Trophoblast cell (in vitro differentiated cells and primary cell): ENCODE results near the gene PHYH.

Source experiments
- DNase-seq, 2 donors: peaks; one replicate each; pipeline ENCODE4 v3.0.0-alpha.2; 2016
- H2AFZ ChIP-seq: 2 replicates; pipeline ENCODE4 v1.6.1; 2013; ENCODE audit warnings: low read length, moderate library complexity, mild to moderate bottlenecking; ENCODE audit not compliant: insufficient read depth, poor library complexity
- H2AK5ac ChIP-seq: 2 replicates; pipeline ENCODE4 v1.6.1; 2013; ENCODE audit warnings: mild to moderate bottlenecking, low read length
- H2BK120ac ChIP-seq: 2 replicates; pipeline ENCODE4 v1.6.1; 2013; ENCODE audit warnings: low read length, mild to moderate bottlenecking, moderate library complexity; ENCODE audit not compliant: insufficient read depth, poor library complexity
- H2BK12ac ChIP-seq: 2 replicates; pipeline ENCODE4 v1.6.1; 2013; ENCODE audit warnings: mild to moderate bottlenecking, low read length, moderate library complexity
- H2BK5ac ChIP-seq: 2 replicates; pipeline ENCODE4 v1.6.1; 2013; ENCODE audit warnings: low read length, low read depth, moderate library complexity, mild to moderate bottlenecking; ENCODE audit not compliant: poor library complexity
- H3K14ac ChIP-seq: 2 replicates; pipeline ENCODE4 v1.6.1; 2013; ENCODE audit warnings: mild to moderate bottlenecking, low read length
- H3K18ac ChIP-seq: 2 replicates; pipeline ENCODE4 v1.6.1; 2013; ENCODE audit warnings: mild to moderate bottlenecking, low read length
- H3K23ac ChIP-seq: 2 replicates; pipeline ENCODE4 v1.6.1; 2013; ENCODE audit warnings: low read length
- H3K27ac ChIP-seq: 2 replicates; pipeline ENCODE4 v1.5.1; 2013; ENCODE audit warnings: low read depth, mild to moderate bottlenecking, inconsistent platforms, low read length, moderate library complexity
- H3K27me3 ChIP-seq: 2 replicates; pipeline ENCODE4 v1.6.1; 2013; ENCODE audit warnings: inconsistent platforms, mild to moderate bottlenecking, low read length, moderate library complexity; ENCODE audit not compliant: insufficient read depth
- H3K36me3 ChIP-seq, 2 experiments: 1 replicate in 1 of 2; 2 replicates in 1 of 2; pipeline ENCODE4 v1.6.1; 2013; ENCODE audit warnings: low read length in 2 of 2, mild to moderate bottlenecking in 2 of 2, moderate library complexity in 1 of 2; ENCODE audit not compliant: insufficient read depth in 2 of 2, control insufficient read depth in 1 of 2
- H3K4ac ChIP-seq: 2 replicates; pipeline ENCODE4 v1.6.1; 2013; ENCODE audit warnings: low read depth, mild to moderate bottlenecking, low read length, moderate library complexity
- H3K4me1 ChIP-seq, 2 experiments: 1 replicate in 1 of 2; 2 replicates in 1 of 2; pipeline ENCODE4 v1.6.1; 2013; ENCODE audit warnings: low read length in 2 of 2, mild to moderate bottlenecking in 2 of 2, moderate library complexity in 1 of 2; ENCODE audit not compliant: insufficient read depth in 2 of 2, control insufficient read depth in 1 of 2
- H3K4me2 ChIP-seq: 2 replicates; pipeline ENCODE4 v1.6.1; 2013; ENCODE audit warnings: inconsistent platforms, mild to moderate bottlenecking, low read length, moderate library complexity
- H3K4me3 ChIP-seq: 2 replicates; pipeline ENCODE4 v1.5.1; 2013; ENCODE audit warnings: mild to moderate bottlenecking, low read depth, low read length, inconsistent platforms
- H3K79me1 ChIP-seq: one replicate; pipeline ENCODE4 v1.6.1; 2013; ENCODE audit warnings: low read length
- H3K79me2 ChIP-seq: 2 replicates; pipeline ENCODE4 v1.6.1; 2013; ENCODE audit warnings: low read length, mild to moderate bottlenecking; ENCODE audit not compliant: control insufficient read depth, insufficient read depth, poor library complexity
- H3K9ac ChIP-seq: 2 replicates; pipeline ENCODE4 v1.6.1; 2013; ENCODE audit warnings: mild to moderate bottlenecking, low read length
- H3K9me3 ChIP-seq: 2 replicates; pipeline ENCODE4 v1.6.1; 2013; ENCODE audit warnings: low read depth, mild to moderate bottlenecking, control low read depth, inconsistent platforms, low read length; ENCODE audit not compliant: insufficient read depth
- H4K12ac ChIP-seq: 2 replicates; pipeline ENCODE4 v1.6.1; 2013; ENCODE audit warnings: low read depth, mild to moderate bottlenecking, low read length, moderate library complexity
- H4K8ac ChIP-seq: 2 replicates; pipeline ENCODE4 v1.6.1; 2013; ENCODE audit warnings: low read depth, mild to moderate bottlenecking, low read length, moderate library complexity
- H4K91ac ChIP-seq: one replicate; pipeline ENCODE4 v1.6.1; 2013; ENCODE audit warnings: low read depth, mild to moderate bottlenecking, low read length, moderate library complexity
- WGBS: extraction: QIAGEN DNeasy Blood & Tissue Kit; methylation state at CpG from one replicate; pipeline ENCODE4 v1.1.7; 2013; ENCODE audit warnings: missing lambda C conversion rate; ENCODE audit not compliant: insufficient read length, insufficient coverage; ENCODE audit errors: extremely low coverage; 5-methylcytosine and 5-hydroxymethylcytosine counted together

The PHYH gene

DNA sequence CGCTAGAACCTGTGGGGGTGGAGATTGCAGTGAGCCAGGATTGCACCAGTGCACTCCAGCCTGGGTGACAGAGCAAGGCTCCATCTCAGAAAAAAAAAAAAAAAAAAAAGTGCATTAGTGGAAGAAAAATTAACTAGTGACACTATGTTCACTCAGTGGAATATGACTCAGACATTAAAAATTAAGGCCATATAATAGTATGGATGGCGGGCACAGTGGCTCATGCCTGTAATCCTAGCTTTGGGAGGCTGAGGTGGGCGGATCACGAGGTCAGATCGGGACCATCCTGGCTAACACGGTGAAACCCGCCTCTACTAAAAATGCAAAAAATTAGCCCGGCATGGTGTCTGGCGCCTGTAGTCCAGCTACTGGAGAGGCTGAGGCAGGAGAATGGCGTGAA lies 3.4 kb downstream of the PHYH start:
- H3K36me3 ChIP-seq, result no peaks in the 10 kb centered on the region
- no peak overlapping the region for H3K27ac ChIP-seq
- no CpG with 5 or more reads among the region's 10 CpGs for WGBS
- H3K79me2 ChIP-seq, result peaks cover 7% of the 10 kb centered on the region
- no peak overlapping the region for H4K8ac ChIP-seq
- H3K23ac ChIP-seq, result no peak overlapping the region
- H4K91ac ChIP-seq, result no peak overlapping the region
- no peak overlapping the region for H2BK120ac ChIP-seq
- H3K4me1 ChIP-seq, result peaks cover 3% of the 10 kb centered on the region in 2 experiments
- H2BK5ac ChIP-seq, result no peak overlapping the region
- H2AK5ac ChIP-seq, result no peak overlapping the region
- H3K4ac ChIP-seq, result no peak overlapping the region
- no peak overlapping the region for H2AFZ ChIP-seq
- no peak overlapping the region for H3K4me2 ChIP-seq
- no peak overlapping the region for H3K14ac ChIP-seq
- DNase-seq, result no peak
- no peak overlapping the region for H3K4me3 ChIP-seq
- H4K12ac ChIP-seq, result no peak overlapping the region
- H3K18ac ChIP-seq, result no peak overlapping the region
- no peak overlapping the region for H3K9ac ChIP-seq
- H3K9me3 ChIP-seq, result no peaks in the 10 kb centered on the region
- peaks cover 7% of the 10 kb centered on the region for H3K79me1 ChIP-seq
- no peak overlapping the region for H2BK12ac ChIP-seq
- no peaks in the 10 kb centered on the region for H3K27me3 ChIP-seq

DNA sequence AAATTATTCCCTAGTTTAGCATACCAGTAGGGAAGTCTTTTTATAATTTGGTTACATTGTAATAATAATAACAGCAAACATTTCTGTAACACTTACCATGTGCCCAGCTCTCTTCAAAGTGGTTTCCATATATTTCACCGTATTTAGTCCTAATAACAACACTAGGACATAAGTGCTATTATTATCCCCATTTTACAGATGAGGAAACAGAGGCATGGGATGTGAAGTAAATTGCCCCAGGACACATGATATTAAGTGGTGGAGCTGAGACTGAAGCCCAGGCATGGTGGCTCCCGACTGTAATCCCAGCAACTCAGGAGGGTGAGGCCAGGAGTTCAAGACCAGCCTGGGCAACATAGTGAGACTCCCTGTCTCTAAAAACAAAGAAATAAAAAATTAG lies 5.1 kb downstream of the PHYH start:
- Histone ChIP-seq H2AFZ (no peak overlapping the region), H2AK5ac (no peak overlapping the region), H3K18ac (no peak overlapping the region), H3K27me3 (no peaks in the 10 kb centered on the region), H3K4ac (no peak overlapping the region), H3K4me3 (no peak overlapping the region), H3K4me2 (no peak overlapping the region), H3K4me1 (peaks cover 0 to 3% of the 10 kb centered on the region in 2 experiments), H3K14ac (no peak overlapping the region), H3K79me1 (peaks cover 7% of the 10 kb centered on the region), H4K12ac (no peak overlapping the region), H3K27ac (no peak overlapping the region), H2BK5ac (no peak overlapping the region), H3K9me3 (no peaks in the 10 kb centered on the region), H2BK12ac (no peak overlapping the region), H3K79me2 (peaks cover 6% of the 10 kb centered on the region), H3K9ac (no peak overlapping the region), H4K8ac (no peak overlapping the region), H3K23ac (no peak overlapping the region), H4K91ac (no peak overlapping the region), H3K36me3 (no peaks in the 10 kb centered on the region), H2BK120ac (no peak overlapping the region)
- no peak for DNase-seq
- no CpG with 5 or more reads among the region's 2 CpGs for WGBS

DNA sequence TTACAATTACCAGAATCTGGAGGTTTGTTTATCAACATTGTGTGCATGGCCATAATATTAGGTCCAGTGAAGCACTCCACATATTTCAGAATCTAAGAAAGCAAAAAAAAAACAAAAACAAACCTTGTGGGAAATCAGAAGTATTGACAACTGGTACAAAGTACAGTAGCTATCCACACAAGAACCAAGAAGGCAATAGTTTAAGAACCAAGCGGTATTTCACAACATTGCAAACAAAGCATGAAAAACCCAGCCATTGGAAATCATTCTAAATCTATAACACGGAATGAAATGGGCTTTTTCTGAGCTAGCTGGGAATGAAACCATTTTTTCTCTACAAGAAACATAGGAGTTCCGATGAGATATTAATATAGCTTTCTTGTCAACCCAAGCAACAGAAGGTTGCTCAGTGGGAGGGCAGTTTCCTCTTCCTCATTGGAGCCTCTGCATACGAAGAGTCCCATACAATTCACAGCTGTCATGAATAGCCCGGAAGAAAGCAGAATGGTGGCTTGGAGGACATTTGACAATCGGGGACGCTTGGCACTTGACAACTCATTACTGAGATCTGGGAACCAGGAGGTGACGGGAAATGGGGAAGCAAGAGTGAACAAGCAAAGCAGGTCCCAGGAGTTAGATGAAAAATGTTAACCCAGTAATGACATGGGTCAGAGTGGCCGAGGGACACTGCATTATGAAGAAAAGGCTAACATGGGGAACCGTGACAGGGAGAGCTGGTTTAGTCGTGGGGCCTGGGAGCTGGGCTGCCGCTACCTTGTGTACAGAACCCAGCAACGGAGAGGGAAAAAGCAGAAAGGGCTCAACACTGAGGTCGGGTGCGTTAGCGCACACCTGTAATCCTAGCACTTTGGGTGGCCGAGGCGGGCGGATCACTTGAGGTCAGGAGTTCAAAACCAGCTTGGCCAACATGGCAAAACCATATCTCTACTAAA lies 7.8 kb downstream of the PHYH start:
- H4K12ac ChIP-seq, result no peak overlapping the region
- no peak overlapping the region for H3K27ac ChIP-seq
- no peak overlapping the region for H3K18ac ChIP-seq
- WGBS, result no CpG with 5 or more reads among the region's 19 CpGs
- no peaks in the 10 kb centered on the region for H3K79me2 ChIP-seq
- H2AFZ ChIP-seq, result no peak overlapping the region
- no peak overlapping the region for H3K9ac ChIP-seq
- no peaks in the 10 kb centered on the region for H3K4me1 ChIP-seq
- no peaks in the 10 kb centered on the region for H3K36me3 ChIP-seq
- no peak overlapping the region for H3K14ac ChIP-seq
- H3K79me1 ChIP-seq, result no peaks in the 10 kb centered on the region
- H3K27me3 ChIP-seq, result no peaks in the 10 kb centered on the region
- H2AK5ac ChIP-seq, result no peak overlapping the region
- no peak overlapping the region for H2BK5ac ChIP-seq
- no peak overlapping the region for H3K4me2 ChIP-seq
- H3K23ac ChIP-seq, result no peak overlapping the region
- no peaks in the 10 kb centered on the region for H3K9me3 ChIP-seq
- H4K91ac ChIP-seq, result no peak overlapping the region
- H2BK12ac ChIP-seq, result no peak overlapping the region
- H3K4me3 ChIP-seq, result no peak overlapping the region
- H4K8ac ChIP-seq, result no peak overlapping the region
- H3K4ac ChIP-seq, result no peak overlapping the region
- no peak overlapping the region for H2BK120ac ChIP-seq
- DNase-seq, result no peak

DNA sequence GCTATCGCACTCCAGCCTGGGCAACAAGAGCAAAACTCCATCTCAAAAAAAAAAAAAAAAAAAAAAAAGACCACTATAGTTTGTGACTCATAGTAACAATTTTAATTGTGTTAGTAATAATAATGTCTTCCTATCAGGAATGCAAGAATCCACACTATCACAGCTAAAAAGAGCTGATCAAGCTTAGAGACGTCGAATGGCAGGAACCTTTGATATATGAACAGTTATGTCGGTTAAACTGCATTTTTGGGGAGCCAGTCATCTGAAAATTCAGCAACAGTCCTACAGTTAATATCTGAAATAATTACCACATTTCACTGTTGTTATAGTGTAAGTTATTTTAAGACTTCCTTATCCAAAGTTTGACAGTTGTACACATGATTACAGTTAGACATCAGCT lies 8.8 kb downstream of the PHYH start:
- no peak overlapping the region for H3K18ac ChIP-seq
- H3K36me3 ChIP-seq, result no peaks in the 10 kb centered on the region
- H3K79me2 ChIP-seq, result no peaks in the 10 kb centered on the region
- H3K4ac ChIP-seq, result no peak overlapping the region
- H3K4me2 ChIP-seq, result no peak overlapping the region
- no peak overlapping the region for H2BK120ac ChIP-seq
- H3K4me3 ChIP-seq, result no peak overlapping the region
- no peak overlapping the region for H3K14ac ChIP-seq
- no peaks in the 10 kb centered on the region for H3K9me3 ChIP-seq
- no peak for DNase-seq
- WGBS, result no CpG with 5 or more reads among the region's 4 CpGs
- H3K79me1 ChIP-seq, result no peaks in the 10 kb centered on the region
- no peak overlapping the region for H2BK5ac ChIP-seq
- no peak overlapping the region for H4K91ac ChIP-seq
- H3K27me3 ChIP-seq, result no peaks in the 10 kb centered on the region
- H3K27ac ChIP-seq, result no peak overlapping the region
- H3K9ac ChIP-seq, result no peak overlapping the region
- H2AFZ ChIP-seq, result no peak overlapping the region
- no peak overlapping the region for H4K8ac ChIP-seq
- H4K12ac ChIP-seq, result no peak overlapping the region
- no peaks in the 10 kb centered on the region for H3K4me1 ChIP-seq
- H2BK12ac ChIP-seq, result no peak overlapping the region
- no peak overlapping the region for H3K23ac ChIP-seq
- H2AK5ac ChIP-seq, result no peak overlapping the region
